HepG2 (cell line): ENCODE data around the gene ACTRT2. TPM values are rescaled to one million over a fixed set of nuclear protein-coding genes. Genes with fewer than 3 reads are reported as not detected.

ENCODE experiments used
- ATAC-seq: fragments of 200-7000 bp; cut with Tn5 transposase; 3 replicates; pipeline ENCODE4 v1.9.1; 2020; ENCODE audit warnings: mild to moderate bottlenecking, moderate library complexity
- BruUV-seq: library from RNA; stranded (reverse); fragments of 400-500 nt; replicated peaks from 2 replicates; lab custom pipeline; 2021; lab: Mats Ljungman, UMichigan
- CTCF ChIA-PET: fragments of 300-600 bp; formaldehyde crosslinking; extraction: SDS; loops from one replicate; lab custom pipeline; 2021; ENCODE audit warnings: low total read pairs, inconsistent platforms, low intra/inter-chr PET ratio; lab: Yijun Ruan, JAX
- POLR2A ChIA-PET: fragments of 350-600 bp; sonication (Branson Sonifier 250); formaldehyde crosslinking; loops from one replicate; lab custom pipeline; 2020; ENCODE audit warnings: antibody characterized with exemption, inconsistent platforms; lab: Yijun Ruan, JAX
- DNase-seq: peaks from one replicate; pipeline ENCODE4 v3.0.0-alpha.2; 2015; ENCODE audit warnings: low spot score
- FAIRE-seq: peaks from 3 replicates; lab custom pipeline; 2011; peaks lifted over from hg19 to GRCh38; lab: Jason Lieb, UNC
- H2AFZ ChIP-seq: one replicate; pipeline ENCODE4 v1.6.1; 2011; ENCODE audit warnings: low read length, inconsistent platforms
- H3K27ac ChIP-seq: fragments of 300-600 bp; 3 replicates; pipeline ENCODE4 v1.8.0; 2011; ENCODE audit warnings: mixed run types, mild to moderate bottlenecking, mixed read lengths, low read length, inconsistent platforms; ENCODE audit not compliant: insufficient read depth; ENCODE audit errors: extremely low read length
- H3K27me3 ChIP-seq, 2 experiments: fragments of 200-600 bp in 1 of 2; 2 replicates in 1 of 2; 3 replicates in 1 of 2; pipeline versions ENCODE4 v1.6.0 to v1.8.0; 2011; ENCODE audit warnings: low read length in 2 of 2, mild to moderate bottlenecking in 2 of 2, moderate library complexity in 2 of 2, inconsistent platforms in 1 of 2; ENCODE audit not compliant: insufficient read depth in 2 of 2, control insufficient read depth in 1 of 2
- H3K36me3 ChIP-seq, 2 experiments: fragments of 200-600 bp in 1 of 2; replicated peaks in 1 of 2; 2 replicates in 1 of 2; 3 replicates in 1 of 2; pipeline versions ENCODE4 v1.5.1 to v1.8.0; 2011; ENCODE audit warnings: low read length in 2 of 2, inconsistent platforms in 1 of 2; ENCODE audit not compliant: insufficient read depth in 2 of 2, control insufficient read depth in 1 of 2
- H3K4me1 ChIP-seq: 2 replicates; pipeline ENCODE4 v1.5.1; 2012; ENCODE audit warnings: low read length, inconsistent platforms; ENCODE audit not compliant: insufficient read depth
- H3K4me2 ChIP-seq: 2 replicates; pipeline ENCODE4 v1.6.0; 2011; ENCODE audit warnings: low read depth, low read length, inconsistent platforms
- H3K4me3 ChIP-seq, 3 experiments: fragments of 200-600 bp in 1 of 3; sonication (generic), shearing (Covaris generic) in 1 of 3; replicated peaks in 1 of 3; 2 replicates each; pipeline ENCODE4 v1.5.1; 2011 to 2016; ENCODE audit warnings: low read length in 3 of 3, inconsistent platforms in 2 of 3, low read depth in 2 of 3, mild to moderate bottlenecking in 2 of 3, control low read depth in 1 of 3, mixed read lengths in 1 of 3; ENCODE audit not compliant: insufficient read depth in 1 of 3
- H3K79me2 ChIP-seq: one replicate; pipeline ENCODE4 v1.6.1; 2011; ENCODE audit warnings: low read length, inconsistent platforms; ENCODE audit not compliant: insufficient read depth
- H3K9ac ChIP-seq: 2 replicates; pipeline ENCODE4 v1.6.0; 2011; ENCODE audit warnings: mild to moderate bottlenecking, low read depth, low read length, inconsistent platforms; ENCODE audit not compliant: insufficient read depth
- H3K9me3 ChIP-seq: 2 replicates; pipeline ENCODE4 v1.5.1; 2012; ENCODE audit warnings: mild to moderate bottlenecking, low read length
- H4K20me1 ChIP-seq: 2 replicates; pipeline ENCODE4 v1.6.0; 2011; ENCODE audit warnings: inconsistent platforms, mild to moderate bottlenecking, low read length, moderate library complexity; ENCODE audit not compliant: insufficient read depth
- CTCF ChIP-seq: sonication (generic); formaldehyde crosslinking; IDR thresholded peaks from 2 replicates; pipeline ENCODE4 v1.5.0; 2020; ENCODE audit warnings: mild to moderate bottlenecking, missing genetic modification reagents, moderate library complexity
- FOXO1 ChIP-seq: sonication (generic); formaldehyde crosslinking; IDR thresholded peaks from 2 replicates; pipeline ENCODE4 v1.4.0; 2020; ENCODE audit warnings: missing genetic modification reagents
- GTF3A ChIP-seq: sonication (generic); formaldehyde crosslinking; conservative IDR thresholded peaks from 2 replicates; pipeline ENCODE4 v1.4.0; 2020; ENCODE audit warnings: mild to moderate bottlenecking, missing genetic modification reagents
- KDM5B ChIP-seq: sonication (generic); formaldehyde crosslinking; IDR thresholded peaks from 2 replicates; pipeline ENCODE4 v1.4.0; 2020; ENCODE audit warnings: missing genetic modification reagents, mild to moderate bottlenecking, borderline replicate concordance
- MYNN ChIP-seq: sonication (generic); formaldehyde crosslinking; IDR thresholded peaks from 2 replicates; pipeline ENCODE4 v1.4.0; 2020; ENCODE audit warnings: mild to moderate bottlenecking, low read depth, missing genetic modification reagents
- PAX8 ChIP-seq: sonication (generic); formaldehyde crosslinking; IDR thresholded peaks from 2 replicates; pipeline ENCODE4 v1.8.0; 2022; ENCODE audit warnings: mild to moderate bottlenecking, missing genetic modification reagents, borderline replicate concordance
- PBX3 ChIP-seq: sonication (generic); formaldehyde crosslinking; IDR thresholded peaks from 2 replicates; pipeline ENCODE4 v1.8.1; 2023; ENCODE audit warnings: missing genetic modification reagents, inconsistent platforms, borderline replicate concordance
- RNF219 ChIP-seq: sonication (generic); formaldehyde crosslinking; IDR thresholded peaks from 2 replicates; pipeline ENCODE4 v1.5.0; 2020; ENCODE audit warnings: mild to moderate bottlenecking, missing genetic modification reagents
- SALL1 ChIP-seq: sonication (generic); formaldehyde crosslinking; IDR thresholded peaks from 2 replicates; pipeline ENCODE4 v1.8.0; 2022; ENCODE audit warnings: mild to moderate bottlenecking, missing genetic modification reagents
- SP4 ChIP-seq: sonication (generic); formaldehyde crosslinking; IDR thresholded peaks from 2 replicates; pipeline ENCODE4 v1.8.1; 2023; ENCODE audit warnings: mild to moderate bottlenecking, missing genetic modification reagents
- ZFY ChIP-seq: sonication (generic); formaldehyde crosslinking; IDR thresholded peaks from 2 replicates; pipeline ENCODE4 v1.4.0; 2020; ENCODE audit warnings: missing genetic modification reagents
- ZFYVE20 ChIP-seq: sonication (generic); formaldehyde crosslinking; IDR thresholded peaks from 2 replicates; pipeline ENCODE4 v1.8.0; 2023; ENCODE audit warnings: low read depth, mild to moderate bottlenecking, moderate library complexity, missing genetic modification reagents, borderline replicate concordance
- ZMYM2 ChIP-seq: sonication (generic); formaldehyde crosslinking; IDR thresholded peaks from 2 replicates; pipeline ENCODE4 v1.8.0; 2022; ENCODE audit warnings: mild to moderate bottlenecking, missing genetic modification reagents
- ZMYM3 ChIP-seq: sonication (generic); formaldehyde crosslinking; IDR thresholded peaks from 2 replicates; pipeline ENCODE4 v1.5.1; 2020; ENCODE audit warnings: mild to moderate bottlenecking, missing genetic modification reagents
- ZNF232 ChIP-seq: sonication (generic); formaldehyde crosslinking; IDR thresholded peaks from 2 replicates; pipeline ENCODE4 v1.4.0; 2020; ENCODE audit warnings: missing genetic modification reagents, borderline replicate concordance
- ZNF251 ChIP-seq: sonication (generic); formaldehyde crosslinking; IDR thresholded peaks from 2 replicates; pipeline ENCODE4 v1.9.0; 2021; ENCODE audit warnings: mild to moderate bottlenecking, missing genetic modification reagents
- ZNF441 ChIP-seq: sonication (generic); formaldehyde crosslinking; IDR thresholded peaks from 2 replicates; pipeline ENCODE4 v1.7.0; 2021; ENCODE audit warnings: missing genetic modification reagents, borderline replicate concordance
- ZNF652 ChIP-seq: IDR thresholded peaks from 2 replicates; pipeline ENCODE4 v1.6.1; 2016; ENCODE audit warnings: low read depth, borderline replicate concordance
- ZNF891 ChIP-seq: sonication (generic); formaldehyde crosslinking; IDR thresholded peaks from 2 replicates; pipeline ENCODE4 v1.5.0; 2020; ENCODE audit warnings: mild to moderate bottlenecking, missing genetic modification reagents
- ZSCAN29 ChIP-seq: sonication (generic); formaldehyde crosslinking; conservative IDR thresholded peaks from 2 replicates; pipeline ENCODE4 v1.4.0; 2020; ENCODE audit warnings: mild to moderate bottlenecking, missing genetic modification reagents
- WGBS: methylation state at CpG from one replicate; pipeline ENCODE4 v1.1.6; 2017; ENCODE audit warnings: low lambda C conversion rate; 5-methylcytosine and 5-hydroxymethylcytosine counted together
- in situ Hi-C: cut with HindIII; loops from 2 replicates; pipeline ENCODE4 v1.10.0; 2017; ENCODE audit warnings: low pct_unique_long_range_greater_than_20kb; ENCODE audit not compliant: extremely low pct_ligation_motif_present
- intact Hi-C: fragments of 100-400 bp; cut with micrococcal nuclease; formaldehyde crosslinking; loops from one replicate; pipeline ENCODE4 v1.10.0; 2022; ENCODE audit not compliant: unreplicated experiment
- polyA plus RNA-seq, 8 experiments: library from polyadenylated mRNA; depleted of rRNA in 3 of 8; stranded (reverse) in 7 of 8; unstranded in 1 of 8; fragments of >200 nt; fragmentation: Illumina TruSeq in 4 of 8; extraction: Trizol in 4 of 8; gene quantifications; 2 replicates each; pipeline versions ENCODE4 v1.2.1 to v1.2.3, GENCODE V29; 2011 to 2016; ENCODE audit warnings: low read depth in 4 of 8, missing spikeins in 1 of 8, mixed read lengths in 1 of 8; ENCODE audit not compliant: insufficient read depth in 1 of 8
- total RNA-seq, 5 experiments: library from RNA; depleted of rRNA; stranded (reverse); fragments of >200 nt; fragmentation: Illumina TruSeq; extraction: Trizol; gene quantifications; 2 replicates each; pipeline ENCODE4 v1.2.3, GENCODE V29; 2016; ENCODE audit warnings: low read depth in 1 of 5

ACTRT2 gene
- total and polyA plus RNA-seq, 2 of the 13 experiments (the other 11 are each of a cell fraction or from before 2014, with no cell fraction given) = not detected

GRCh38 chr1:3063379-3064295 is 42.4 kb downstream of the ACTRT2 start:
- ATAC-seq (no peak), FAIRE-seq (no peak), DNase-seq (no peak)
- H3K9me3 ChIP-seq = no peaks in the 10 kb centered on the region
- no peak overlapping the region for H3K9ac ChIP-seq
- peak overlapping the region; percentile 55 for H3K4me2 ChIP-seq
- H3K36me3 ChIP-seq = no peaks in the 10 kb centered on the region
- ChIA-PET POLR2A (no interaction called here), CTCF (no interaction called here)
- in situ Hi-C loops (loop anchor here (25.0 kb wide), 1 partner anchor 224 kb away; no protein-coding TSS in a partner anchor), intact Hi-C loops (loop anchor here (2.0 kb wide), 1 partner anchor 221 kb away; no protein-coding TSS in a partner anchor)
- H3K4me1 ChIP-seq = peaks cover 24% of the 10 kb centered on the region
- H2AFZ ChIP-seq = no peak overlapping the region
- H3K4me3 ChIP-seq = peak overlapping the region in 1 of 3 experiments; percentile 41; a peak in 1 of 6 replicates
- H3K27ac ChIP-seq = no peak overlapping the region
- WGBS = 60% methylated on average over 91 of the region's 91 CpGs
- no peaks in the 10 kb centered on the region for H3K79me2 ChIP-seq
- BruUV-seq = no TSS peak
- peaks cover 8 to 47% of the 10 kb centered on the region in 2 experiments; a peak in 4 of 5 replicates for H3K27me3 ChIP-seq
- no peaks in the 10 kb centered on the region for H4K20me1 ChIP-seq
- no peak for TF ChIP-seq ZFY (CRISPR knock-in tag)
- no peak for TF ChIP-seq FOXO1 (CRISPR knock-in tag)
- TF ChIP-seq ZNF441 = no peak
- no peak for TF ChIP-seq RNF219
- TF ChIP-seq GTF3A (CRISPR knock-in tag) = no peak
- TF ChIP-seq PAX8 (CRISPR knock-in tag) = no peak
- no peak for TF ChIP-seq ZMYM2
- no peak for TF ChIP-seq KDM5B (CRISPR knock-in tag)
- peak; percentile 53 for TF ChIP-seq ZMYM3
- no peak for TF ChIP-seq ZNF891 (CRISPR knock-in tag)
- TF ChIP-seq ZFYVE20 (CRISPR knock-in tag) = no peak
- no peak for TF ChIP-seq ZNF251 (CRISPR knock-in tag)
- TF ChIP-seq SP4 (CRISPR knock-in tag) = no peak
- TF ChIP-seq PBX3 = no peak
- no peak for TF ChIP-seq CTCF (CRISPR knock-in tag)
- no peak for TF ChIP-seq ZNF652
- TF ChIP-seq MYNN (CRISPR knock-in tag) = no peak
- peak; percentile 99 for TF ChIP-seq ZSCAN29 (CRISPR knock-in tag)
- no peak for TF ChIP-seq SALL1
- no peak for TF ChIP-seq ZNF232 (CRISPR knock-in tag)
